GOT3 (cell line): ENCODE results near the gene CCR8.
"Not testable (repeated sequence)": the region's sequence is repeated elsewhere in the genome, so short reads cannot be mapped to it uniquely, and the experiment has no call there.

ENCODE experiments used
- DNase-seq: peaks from one replicate; lab custom pipeline; 2025; ENCODE audit warnings: mixed read lengths; lab: John Stamatoyannopoulos, UW

Gene CCR8

GRCh38 chr3:39315420-39315819, 14.1 kb upstream of the CCR8 start:
- DNase-seq, result no peak

DNA sequence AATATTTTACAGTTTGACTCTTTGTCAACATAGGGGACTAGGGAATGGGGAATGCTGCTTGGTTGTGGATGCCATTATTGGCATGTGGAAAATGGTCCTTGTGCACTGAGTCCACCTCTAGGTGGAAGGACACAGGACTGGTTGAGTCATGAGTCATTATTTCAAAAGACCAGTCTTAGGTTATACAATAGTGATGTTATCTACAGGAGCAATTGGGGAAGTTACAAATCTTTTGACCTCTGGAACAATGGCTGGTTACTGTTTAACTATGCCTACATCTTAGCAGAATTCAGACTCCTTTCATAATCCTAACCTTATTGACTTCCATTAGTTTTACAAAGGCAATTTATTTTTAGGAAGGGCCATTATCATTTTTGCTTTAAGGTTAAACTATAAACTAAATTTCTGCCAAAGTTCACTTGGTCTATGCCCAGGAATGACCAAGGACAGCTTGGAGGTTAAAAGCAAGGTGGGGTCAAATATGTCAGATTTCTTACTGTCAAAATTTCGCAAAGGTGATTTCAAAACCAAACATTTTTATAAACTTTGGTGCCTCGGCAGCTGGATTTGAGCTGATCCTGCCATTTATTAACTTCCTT, 11.8 kb upstream of the CCR8 start:
- DNase-seq, result no peak

- no peak for DNase-seq
Observed at GRCh38 chr3:39318301-39318700, 11.2 kb upstream of the CCR8 start.

DNA sequence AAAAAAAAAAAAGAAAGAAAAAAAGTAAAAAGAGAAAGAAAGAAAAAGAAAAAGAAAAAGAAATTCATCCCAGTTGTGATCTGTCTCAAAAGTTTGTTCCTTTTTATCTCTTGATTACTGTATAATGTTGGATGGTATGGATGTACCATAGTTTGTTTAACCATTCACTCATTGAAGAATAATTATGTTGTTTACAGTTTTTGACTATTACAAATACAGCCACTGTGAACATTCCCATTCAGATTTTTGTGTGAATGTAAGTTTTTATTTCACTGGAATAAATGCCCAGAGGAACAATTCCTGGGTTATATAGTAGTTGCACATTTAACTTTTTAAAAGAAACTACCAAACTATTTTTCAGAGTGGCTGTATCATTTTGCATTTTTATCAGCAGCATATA, 10.3 kb upstream of the CCR8 start:
- DNase-seq, result no peak

DNA sequence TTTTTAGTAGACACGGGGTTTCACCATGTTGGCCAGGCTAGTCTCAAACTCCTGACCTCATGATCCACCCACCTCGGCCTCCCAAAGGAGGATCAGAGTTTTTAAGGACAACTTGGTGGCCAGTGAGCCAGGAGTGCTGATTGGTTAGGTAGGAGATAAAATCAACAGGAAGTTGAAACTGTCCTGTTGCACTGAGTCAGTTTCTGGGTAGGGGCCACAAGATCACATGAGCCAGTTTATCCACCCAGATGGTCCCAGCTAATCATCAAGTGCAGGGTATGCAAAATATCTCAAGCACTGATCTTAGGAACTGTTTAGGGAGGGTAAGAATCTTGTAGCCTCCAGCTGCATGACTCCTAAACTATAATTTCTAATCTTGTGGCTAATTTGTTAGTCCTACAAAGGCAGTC, 7.9 kb upstream of the CCR8 start:
- not testable (repeated sequence) for DNase-seq

GRCh38 chr3:39322209-39322715, 7.2 kb upstream of the CCR8 start:
- not testable (repeated sequence) for DNase-seq

DNA sequence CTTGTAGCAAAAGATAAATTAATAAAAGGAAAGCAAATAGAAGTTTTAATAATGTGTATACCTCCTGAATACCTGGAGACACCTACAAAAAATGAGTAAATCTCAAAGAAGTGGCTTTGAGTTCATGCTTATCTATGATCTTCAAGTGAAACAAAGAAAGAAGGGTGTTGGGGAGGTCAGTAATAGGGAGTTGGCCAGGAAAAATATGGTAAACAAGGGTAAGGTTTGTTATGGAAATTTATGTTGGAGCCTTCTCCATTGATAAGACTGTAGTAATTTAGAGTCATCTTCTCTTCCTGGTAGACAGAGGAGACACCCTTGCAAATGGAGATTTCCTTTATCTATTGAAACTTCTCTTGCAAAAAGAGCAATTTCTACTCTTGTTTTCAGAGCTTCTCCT, 6.6 kb upstream of the CCR8 start:
- DNase-seq, result no peak

- DNase-seq, result no peak
Observed at GRCh38 chr3:39323494-39323893, 6.0 kb upstream of the CCR8 start.

GRCh38 chr3:39325236-39325635, 4.3 kb upstream of the CCR8 start:
- DNase-seq, result no peak

DNA sequence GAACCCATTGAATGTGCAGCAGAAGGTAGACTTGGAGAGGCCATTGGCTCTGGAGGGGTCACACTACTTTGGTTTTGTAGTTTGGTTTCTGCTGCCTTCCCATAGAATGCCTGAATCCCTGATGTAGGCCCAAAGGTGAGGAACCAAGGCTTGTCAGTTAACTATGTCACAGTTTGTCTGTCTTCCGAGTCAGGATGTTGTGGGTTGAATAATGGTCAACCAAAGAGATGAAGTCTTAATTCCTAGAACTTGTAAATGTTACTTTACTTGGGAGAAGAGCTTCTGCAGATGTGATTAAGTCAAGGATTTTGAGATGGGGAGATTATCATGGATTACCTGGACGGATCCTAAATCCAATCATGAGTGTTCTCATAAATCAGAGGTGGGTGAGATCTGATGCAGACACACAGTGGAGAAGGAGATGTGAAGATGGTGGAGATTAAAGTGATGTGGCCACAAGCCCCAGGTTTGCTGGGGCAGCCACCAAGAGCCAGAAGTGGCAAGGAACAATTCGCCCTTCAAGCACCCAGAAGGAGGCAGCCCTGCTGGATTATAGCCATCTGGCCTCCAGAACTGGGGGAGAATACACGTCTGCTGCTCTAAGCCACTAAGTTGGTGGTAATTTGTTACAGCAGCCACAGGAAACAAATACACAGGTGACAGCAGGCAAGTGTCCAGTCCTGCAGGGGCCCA, 2.3 kb upstream of the CCR8 start:
- no peak for DNase-seq

DNA sequence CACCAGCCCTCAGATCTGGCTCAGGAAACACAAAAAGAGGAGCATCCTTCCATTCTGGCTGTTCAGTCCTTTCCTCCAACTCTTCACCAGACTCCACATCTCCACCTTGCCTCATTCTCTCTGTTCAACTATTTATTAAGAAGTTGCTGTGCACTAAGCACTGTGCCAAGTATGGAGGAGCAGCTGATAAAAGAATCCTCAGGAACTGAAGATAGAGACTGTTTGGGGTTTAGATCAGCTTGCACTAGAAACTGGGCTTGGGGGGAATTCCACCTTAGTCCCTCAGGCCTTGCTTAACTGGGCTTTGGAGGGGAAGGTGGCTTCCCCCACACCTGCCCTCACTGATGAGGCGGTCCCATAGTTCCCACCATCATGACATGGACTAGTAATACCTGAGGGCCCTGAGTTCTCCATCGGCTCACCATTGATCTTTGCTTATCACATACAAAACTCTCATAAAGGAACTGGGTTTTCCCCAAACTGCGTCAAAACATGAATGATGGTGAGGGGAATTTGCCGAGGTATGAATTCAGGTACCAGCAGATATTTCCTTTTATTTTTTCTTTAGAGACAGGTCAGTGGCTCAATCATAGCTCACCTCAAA, 1.7 kb upstream of the CCR8 start:
- DNase-seq, result no peak

DNA sequence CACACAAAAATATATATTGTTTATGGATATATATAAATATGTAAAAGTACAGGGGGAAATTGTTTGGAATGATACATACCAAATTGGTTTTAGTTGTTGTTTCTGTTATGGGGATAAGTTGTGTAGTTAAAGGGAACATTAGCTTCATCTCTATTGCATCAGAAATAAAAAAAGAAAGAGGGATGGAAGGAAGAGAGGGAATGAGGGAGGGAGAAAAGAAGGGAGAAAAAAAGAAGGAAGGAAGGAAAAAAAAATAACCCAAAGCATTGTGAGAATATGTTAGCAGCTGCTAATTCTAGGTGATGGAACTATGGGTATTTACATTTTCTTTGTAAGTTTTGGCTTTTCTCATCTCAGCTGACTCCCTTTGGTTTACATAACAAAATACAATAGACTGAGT, 1.3 kb downstream of the CCR8 start:
- DNase-seq, result no peak

GRCh38 chr3:39332525-39332924, 3.0 kb downstream of the CCR8 start:
- no peak for DNase-seq

- DNase-seq, result no peak
Observed at GRCh38 chr3:39333607-39334006, 4.1 kb downstream of the CCR8 start.

DNA sequence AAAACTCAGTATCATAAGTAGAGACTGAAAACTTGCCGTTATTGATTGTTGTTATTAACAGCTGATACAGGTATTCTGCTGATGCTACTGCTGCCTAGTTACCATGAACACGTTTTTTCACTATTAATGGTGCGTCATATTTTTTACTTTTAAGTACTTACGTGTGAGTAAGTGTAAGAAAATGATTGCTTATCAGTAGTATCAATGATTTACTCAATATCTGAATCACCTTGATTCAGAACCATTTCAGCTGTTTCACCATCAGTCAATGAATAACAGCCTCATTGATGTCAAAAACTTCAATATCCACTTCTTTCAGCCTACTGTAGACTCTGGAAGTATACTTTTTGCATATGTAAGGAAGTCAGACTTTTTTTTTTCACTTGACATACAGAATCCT, 4.7 kb downstream of the CCR8 start:
- DNase-seq, result no peak

- DNase-seq, result no peak
Observed at GRCh38 chr3:39338201-39338600, 8.7 kb downstream of the CCR8 start.

DNA sequence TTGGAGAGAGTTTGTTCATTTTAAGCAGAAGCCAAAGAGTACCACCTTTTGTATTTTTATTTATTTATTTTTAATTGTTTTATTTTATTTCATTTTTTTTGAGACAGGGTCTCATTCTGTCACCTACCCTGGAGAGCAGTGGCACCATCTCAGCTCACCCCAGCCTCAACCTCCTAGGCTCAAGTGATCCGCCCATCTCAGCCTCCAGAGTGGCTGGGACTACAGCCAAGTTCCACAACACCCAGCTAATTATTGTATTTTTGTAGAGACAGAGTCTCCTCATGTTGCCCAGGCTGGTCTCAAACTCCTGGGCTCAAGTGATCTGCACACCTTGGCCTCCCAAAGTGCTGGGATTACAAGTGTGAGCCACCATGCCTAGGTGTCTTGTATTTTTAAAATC, 9.6 kb downstream of the CCR8 start:
- no peak for DNase-seq

DNA sequence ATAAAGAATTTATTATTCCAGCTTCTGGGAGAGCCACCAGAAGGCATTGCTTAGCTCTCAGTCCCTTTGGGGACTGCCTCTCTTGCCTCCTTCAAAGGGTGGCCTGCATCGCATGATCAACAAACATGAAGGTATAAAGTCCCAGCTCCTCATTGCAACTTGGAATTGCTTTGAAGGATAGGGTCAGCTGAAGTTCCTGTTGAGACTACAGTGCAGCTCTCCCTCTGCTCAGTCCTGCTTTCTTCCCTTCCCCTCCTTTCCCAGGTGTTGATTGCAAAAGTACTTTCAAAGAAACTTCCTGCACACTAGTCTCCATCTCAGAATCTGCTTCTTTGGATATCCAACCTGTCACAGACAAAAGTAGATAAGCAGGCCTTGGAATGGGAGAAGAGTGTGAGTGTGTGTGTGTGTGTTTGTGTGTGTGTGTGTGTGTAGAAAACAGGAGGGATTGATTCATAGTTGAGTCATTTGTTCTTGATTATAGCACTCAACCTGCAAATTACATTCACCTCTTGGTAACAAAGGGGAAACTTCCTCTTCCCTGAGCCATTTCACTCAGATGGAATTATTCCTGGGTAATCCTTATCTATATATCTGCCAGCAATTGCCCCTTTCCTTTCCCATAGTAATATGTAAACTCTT, 13.7 kb downstream of the CCR8 start:
- no peak for DNase-seq

DNA sequence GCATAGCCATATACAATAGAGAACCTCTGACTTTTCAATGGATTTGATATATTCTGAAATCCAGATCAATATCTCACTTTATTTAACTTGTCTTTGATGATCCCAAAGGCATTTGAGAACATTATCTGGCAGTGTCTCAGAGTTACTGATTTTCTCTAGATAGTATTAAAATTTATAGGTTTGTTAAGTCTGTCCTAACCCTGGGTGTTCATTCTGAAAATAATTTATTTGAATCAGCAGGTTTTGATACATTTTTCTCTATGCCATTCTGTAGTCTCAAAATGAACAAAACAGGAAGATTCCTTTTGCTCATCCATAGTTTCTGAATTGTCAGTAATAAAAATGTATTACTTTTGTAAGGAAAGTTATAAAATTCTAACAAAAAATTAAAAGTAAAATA, 14.3 kb downstream of the CCR8 start:
- no peak for DNase-seq

DNA sequence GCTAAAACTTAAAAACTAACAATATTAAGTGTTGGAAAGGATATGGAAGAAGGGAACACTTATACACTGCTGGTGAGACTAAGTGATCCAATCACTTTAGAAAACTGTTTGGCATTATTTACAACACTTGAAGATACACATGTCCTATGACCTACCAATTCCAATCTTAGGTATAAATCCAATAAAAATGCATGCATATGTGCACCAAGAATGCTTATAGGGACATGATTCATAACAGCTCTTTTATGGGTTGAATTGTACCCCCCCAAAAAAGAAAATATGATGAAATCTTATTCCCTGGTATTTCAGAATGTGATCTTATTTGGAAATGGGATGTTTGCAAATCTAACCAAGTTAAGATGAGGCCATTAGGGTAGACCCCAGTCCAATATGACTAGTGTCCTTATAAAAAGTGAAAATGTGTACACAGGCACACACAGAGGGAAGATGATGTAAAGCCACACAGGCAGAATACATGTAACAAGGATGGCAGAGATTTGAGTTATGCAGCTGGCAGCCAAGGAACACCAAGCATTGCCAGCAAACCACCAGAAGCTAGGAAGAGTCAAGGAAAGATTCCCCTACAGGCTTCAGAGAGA, 15.3 kb downstream of the CCR8 start:
- no peak for DNase-seq

GRCh38 chr3:39346785-39347585, 17.5 kb downstream of the CCR8 start:
- DNase-seq, result no peak

- no peak for DNase-seq
Observed at GRCh38 chr3:39347586-39347876, 18.0 kb downstream of the CCR8 start.
